Measurements from ENCODE around the gene KRT34.
"Not testable (repeated sequence)": the region's sequence is repeated elsewhere in the genome, so short reads cannot be mapped to it uniquely, and the experiment has no call there.

KRT34 gene

GRCh38 chr17:41404024-41404671, 22.0 kb upstream of the KRT34 start:
- Histone ChIP-seq H3K4me3 (ENCODE audit: low read depth, low read length) (peak overlapping the region; percentile 22; the same call in 1 of the 2 replicates), H2AFZ (ENCODE audit: low read length, unreplicated experiment) (peak overlapping the region; percentile 15), H3K36me3 (ENCODE audit: insufficient read depth, low read length) (no peaks in the 10 kb centered on the region), H3K27me3 (ENCODE audit: insufficient read depth, low read length) (no peaks in the 10 kb centered on the region), H3K27ac (ENCODE audit: low read depth, low read length) (peak overlapping the region; percentile 86), H3K4me1 (ENCODE audit: control insufficient read depth, insufficient read depth, low read length, unreplicated experiment) (peaks cover 35% of the 10 kb centered on the region), H3K79me2 (ENCODE audit: control insufficient read depth, insufficient read depth, low read length, unreplicated experiment) (no peaks in the 10 kb centered on the region)

DNA sequence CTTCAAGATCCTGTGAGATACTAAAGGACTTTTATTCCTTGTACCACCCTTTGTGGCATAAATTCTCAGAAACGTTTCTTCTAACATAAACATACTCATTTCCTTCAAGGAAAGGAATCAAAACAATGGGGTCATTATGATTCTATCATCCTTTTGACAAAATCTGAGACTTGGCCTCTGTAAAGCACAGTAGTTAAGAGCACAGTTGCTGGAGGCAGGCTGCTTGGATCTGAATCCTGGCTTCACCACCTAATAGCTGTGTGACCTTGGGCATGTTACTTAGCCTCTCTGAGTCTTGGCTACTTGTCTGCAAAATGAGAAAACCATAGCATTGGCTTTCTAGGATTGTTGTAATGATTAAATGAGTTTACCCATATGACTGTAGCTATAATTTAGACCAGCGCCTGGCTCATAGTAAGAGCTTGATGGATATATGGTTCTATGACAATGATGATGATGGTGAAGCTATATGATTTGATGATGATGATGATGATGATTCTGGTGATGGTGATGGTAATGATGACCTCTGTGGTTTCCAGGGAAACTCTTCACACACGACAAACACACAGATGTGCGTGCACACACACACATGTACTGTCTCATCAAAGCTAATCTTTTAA, 21.4 kb upstream of the KRT34 start:
- Histone ChIP-seq H3K36me3 (ENCODE audit: insufficient read depth, low read length) (no peaks in the 10 kb centered on the region), H3K27me3 (ENCODE audit: insufficient read depth, low read length) (no peaks in the 10 kb centered on the region), H2AFZ (ENCODE audit: low read length, unreplicated experiment) (no peak overlapping the region), H3K4me3 (ENCODE audit: low read depth, low read length) (peak overlapping the region; percentile 22; the same call in 1 of the 2 replicates), H3K27ac (ENCODE audit: low read depth, low read length) (peak overlapping the region; percentile 86), H3K4me1 (ENCODE audit: control insufficient read depth, insufficient read depth, low read length, unreplicated experiment) (peaks cover 35% of the 10 kb centered on the region), H3K79me2 (ENCODE audit: control insufficient read depth, insufficient read depth, low read length, unreplicated experiment) (no peaks in the 10 kb centered on the region)

DNA sequence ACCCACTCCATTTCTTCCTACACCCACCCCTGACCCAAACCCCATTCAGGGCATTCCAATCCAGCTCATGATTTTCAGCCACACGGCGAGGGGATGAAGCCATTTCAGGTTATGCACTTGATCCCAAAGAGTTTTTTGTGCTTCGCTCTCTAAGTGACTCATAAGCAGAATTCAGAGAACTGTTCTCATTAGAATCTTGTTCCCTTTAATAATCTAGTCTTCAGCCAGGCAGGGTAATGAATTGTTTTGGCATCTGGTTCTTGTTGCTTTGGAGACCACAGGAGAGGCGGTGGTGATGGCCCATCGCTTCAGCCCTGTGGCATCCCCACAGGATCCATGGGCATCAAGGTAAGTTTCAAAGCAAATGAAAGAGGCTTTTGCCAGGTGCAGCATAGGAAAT, 20.1 kb upstream of the KRT34 start:
- Histone ChIP-seq H3K36me3 (ENCODE audit: insufficient read depth, low read length) (no peaks in the 10 kb centered on the region), H2AFZ (ENCODE audit: low read length, unreplicated experiment) (no peak overlapping the region), H3K27me3 (ENCODE audit: insufficient read depth, low read length) (no peaks in the 10 kb centered on the region), H3K79me2 (ENCODE audit: control insufficient read depth, insufficient read depth, low read length, unreplicated experiment) (no peaks in the 10 kb centered on the region), H3K4me3 (ENCODE audit: low read depth, low read length) (no peak overlapping the region), H3K4me1 (ENCODE audit: control insufficient read depth, insufficient read depth, low read length, unreplicated experiment) (peaks cover 35% of the 10 kb centered on the region), H3K27ac (ENCODE audit: low read depth, low read length) (peak overlapping the region; percentile 86; the same call in 1 of the 2 replicates)

DNA sequence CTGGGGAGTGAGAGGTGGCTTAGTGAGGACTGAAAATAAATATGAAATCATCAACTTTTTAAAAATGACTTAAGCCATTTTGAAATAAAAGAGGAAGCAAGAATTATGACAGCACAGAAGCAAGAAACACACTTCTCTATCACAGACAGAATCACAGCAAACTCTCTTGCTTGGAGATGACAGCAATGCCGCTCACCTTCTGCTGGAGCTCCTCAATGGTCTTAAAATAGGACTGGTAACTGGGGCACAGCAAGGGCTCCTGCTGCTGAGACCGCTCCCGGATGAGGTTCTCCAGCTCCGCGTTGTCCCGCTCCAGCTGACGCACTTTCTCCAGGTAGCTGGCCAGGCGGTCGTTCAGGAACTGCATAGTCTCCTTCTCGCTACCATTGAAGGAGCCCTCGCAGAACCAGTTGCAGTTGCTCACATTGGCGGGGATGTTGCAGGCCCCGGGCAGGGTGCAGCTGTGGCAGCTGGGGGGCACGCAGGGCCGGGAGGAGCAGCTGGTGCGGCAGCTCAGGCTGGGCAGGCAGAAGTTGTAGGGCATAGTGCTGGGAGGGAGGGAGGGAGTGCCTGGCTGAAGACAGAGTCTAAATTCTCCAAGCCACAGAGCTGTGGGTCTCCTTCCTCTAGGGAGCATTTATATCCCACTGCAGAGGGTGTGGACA, 15.0 kb upstream of the KRT34 start, which contains the start of gene KRT31:
Gene KRT31, minus strand, starts transcription at position 613 of the 665 bp plus-strand sequence. Its CDS starts 69 bp downstream, at position 544.
- no peak within 1 kb of the TSS for H3K4me3 ChIP-seq (ENCODE audit: low read depth, low read length)
- no peak within 1 kb of the TSS for H2AFZ ChIP-seq (ENCODE audit: low read length, unreplicated experiment)
- peaks cover 20% of the 10 kb centered on the region for H3K4me1 ChIP-seq (ENCODE audit: control insufficient read depth, insufficient read depth, low read length, unreplicated experiment)
- H3K27ac ChIP-seq (ENCODE audit: low read depth, low read length): no peak within 1 kb of the TSS
- no peaks in the 10 kb centered on the region for H3K36me3 ChIP-seq (ENCODE audit: insufficient read depth, low read length)
- no peaks in the 10 kb centered on the region for H3K79me2 ChIP-seq (ENCODE audit: control insufficient read depth, insufficient read depth, low read length, unreplicated experiment)
- H3K27me3 ChIP-seq (ENCODE audit: insufficient read depth, low read length): no peaks in the 10 kb centered on the region

DNA sequence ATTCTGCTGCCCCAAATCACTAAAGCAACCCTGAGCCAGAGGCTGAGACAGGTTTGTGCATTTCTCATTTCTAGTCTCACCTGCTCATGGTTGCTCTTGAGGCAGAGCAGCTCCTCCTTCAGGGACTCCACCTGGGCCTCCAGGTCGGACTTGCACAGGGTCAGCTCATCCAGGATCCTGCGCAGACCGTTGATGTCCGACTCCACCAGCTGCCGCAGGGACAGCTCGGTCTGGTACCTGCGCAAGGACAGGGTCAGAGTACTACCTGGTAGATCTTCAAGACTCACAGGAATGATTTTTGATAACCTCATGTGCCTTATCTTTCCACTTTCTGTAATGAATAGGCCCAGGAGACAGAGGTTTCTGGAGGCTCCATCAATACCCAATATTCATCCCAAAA, 14.2 kb upstream of the KRT34 start:
- Histone ChIP-seq H3K4me1 (ENCODE audit: control insufficient read depth, insufficient read depth, low read length, unreplicated experiment) (peaks cover 23% of the 10 kb centered on the region), H3K27ac (ENCODE audit: low read depth, low read length) (no peak overlapping the region), H3K4me3 (ENCODE audit: low read depth, low read length) (no peak overlapping the region), H3K79me2 (ENCODE audit: control insufficient read depth, insufficient read depth, low read length, unreplicated experiment) (no peaks in the 10 kb centered on the region), H3K27me3 (ENCODE audit: insufficient read depth, low read length) (no peaks in the 10 kb centered on the region), H3K36me3 (ENCODE audit: insufficient read depth, low read length) (no peaks in the 10 kb centered on the region), H2AFZ (ENCODE audit: low read length, unreplicated experiment) (no peak overlapping the region)

GRCh38 chr17:41395611-41396010, 13.5 kb upstream of the KRT34 start:
- Histone ChIP-seq H3K4me1 (ENCODE audit: control insufficient read depth, insufficient read depth, low read length, unreplicated experiment) (peaks cover 23% of the 10 kb centered on the region), H2AFZ (ENCODE audit: low read length, unreplicated experiment) (no peak overlapping the region), H3K36me3 (ENCODE audit: insufficient read depth, low read length) (no peaks in the 10 kb centered on the region), H3K27ac (ENCODE audit: low read depth, low read length) (no peak overlapping the region), H3K4me3 (ENCODE audit: low read depth, low read length) (no peak overlapping the region), H3K79me2 (ENCODE audit: control insufficient read depth, insufficient read depth, low read length, unreplicated experiment) (no peaks in the 10 kb centered on the region), H3K27me3 (ENCODE audit: insufficient read depth, low read length) (no peaks in the 10 kb centered on the region)

DNA sequence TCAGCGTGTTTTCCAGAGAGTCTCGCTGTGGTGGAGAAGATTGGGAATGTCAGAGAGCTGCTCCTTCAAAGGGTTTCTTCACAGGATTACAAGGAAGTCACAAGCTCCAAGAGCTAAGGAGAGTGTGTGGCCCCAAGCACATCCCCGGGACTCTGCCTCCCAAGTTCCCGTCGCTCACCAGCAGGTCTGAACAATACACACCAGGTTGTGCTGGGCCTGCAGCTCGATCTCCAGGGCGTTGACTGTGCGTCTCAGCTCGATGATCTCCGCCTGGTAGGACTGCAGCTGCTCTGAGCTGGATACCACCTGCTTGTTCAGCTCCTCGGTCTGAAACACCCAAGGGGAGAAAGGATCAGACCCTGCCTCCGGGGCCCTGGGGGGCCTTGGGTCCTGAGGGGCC, 12.9 kb upstream of the KRT34 start:
- not testable (repeated sequence) for H3K4me3 ChIP-seq (ENCODE audit: low read depth, low read length); H2AFZ ChIP-seq (ENCODE audit: low read length, unreplicated experiment); H3K79me2 ChIP-seq (ENCODE audit: control insufficient read depth, insufficient read depth, low read length, unreplicated experiment); H3K27me3 ChIP-seq (ENCODE audit: insufficient read depth, low read length); H3K27ac ChIP-seq (ENCODE audit: low read depth, low read length); H3K36me3 ChIP-seq (ENCODE audit: insufficient read depth, low read length)
- peaks cover 23% of the 10 kb centered on the region for H3K4me1 ChIP-seq (ENCODE audit: control insufficient read depth, insufficient read depth, low read length, unreplicated experiment)

GRCh38 chr17:41394254-41394996, 12.3 kb upstream of the KRT34 start:
- Histone ChIP-seq H3K4me3 (ENCODE audit: low read depth, low read length) (no peak overlapping the region), H3K79me2 (ENCODE audit: control insufficient read depth, insufficient read depth, low read length, unreplicated experiment) (no peaks in the 10 kb centered on the region), H3K27ac (ENCODE audit: low read depth, low read length) (no peak overlapping the region), H2AFZ (ENCODE audit: low read length, unreplicated experiment) (no peak overlapping the region), H3K27me3 (ENCODE audit: insufficient read depth, low read length) (no peaks in the 10 kb centered on the region), H3K36me3 (ENCODE audit: insufficient read depth, low read length) (no peaks in the 10 kb centered on the region), H3K4me1 (ENCODE audit: control insufficient read depth, insufficient read depth, low read length, unreplicated experiment) (peaks cover 23% of the 10 kb centered on the region)

GRCh38 chr17:41393826-41394225, 11.7 kb upstream of the KRT34 start:
- no peaks in the 10 kb centered on the region for H3K27me3 ChIP-seq (ENCODE audit: insufficient read depth, low read length)
- no peaks in the 10 kb centered on the region for H3K36me3 ChIP-seq (ENCODE audit: insufficient read depth, low read length)
- H3K4me1 ChIP-seq (ENCODE audit: control insufficient read depth, insufficient read depth, low read length, unreplicated experiment): peaks cover 23% of the 10 kb centered on the region
- no peak overlapping the region for H3K4me3 ChIP-seq (ENCODE audit: low read depth, low read length)
- no peak overlapping the region for H3K27ac ChIP-seq (ENCODE audit: low read depth, low read length)
- H3K79me2 ChIP-seq (ENCODE audit: control insufficient read depth, insufficient read depth, low read length, unreplicated experiment): no peaks in the 10 kb centered on the region
- H2AFZ ChIP-seq (ENCODE audit: low read length, unreplicated experiment): no peak overlapping the region

GRCh38 chr17:41393294-41393693, 11.2 kb upstream of the KRT34 start:
- H2AFZ ChIP-seq (ENCODE audit: low read length, unreplicated experiment): no peak overlapping the region
- H3K27me3 ChIP-seq (ENCODE audit: insufficient read depth, low read length): no peaks in the 10 kb centered on the region
- peaks cover 23% of the 10 kb centered on the region for H3K4me1 ChIP-seq (ENCODE audit: control insufficient read depth, insufficient read depth, low read length, unreplicated experiment)
- no peak overlapping the region for H3K4me3 ChIP-seq (ENCODE audit: low read depth, low read length)
- no peaks in the 10 kb centered on the region for H3K79me2 ChIP-seq (ENCODE audit: control insufficient read depth, insufficient read depth, low read length, unreplicated experiment)
- no peak overlapping the region for H3K27ac ChIP-seq (ENCODE audit: low read depth, low read length)
- H3K36me3 ChIP-seq (ENCODE audit: insufficient read depth, low read length): no peaks in the 10 kb centered on the region

Measured in ACC112 (cell line).